Naive B cell (primary cell): ENCODE measurements around the gene HSPG2. TPM values are rescaled to one million over a fixed set of nuclear protein-coding genes. Genes with fewer than 3 reads are reported as not detected.
"Not testable (repeated sequence)": the region's sequence is repeated elsewhere in the genome, so short reads cannot be mapped to it uniquely, and the experiment has no call there.

ENCODE experiments used
- ATAC-seq, 2 donors: fragments of 150-1000 bp; cut with Tn5 transposase; 2 replicates each; pipeline ENCODE4 v1.10.0; 2021; ENCODE audit warnings: low read depth in 2 of 2, mild to moderate bottlenecking in 2 of 2, moderate library complexity in 2 of 2
- DNase-seq: peaks from one replicate; pipeline ENCODE4 v3.0.0; 2022
- H3K27ac Mint-ChIP-seq, 6 donors: one replicate each; pipeline ENCODE4 v1.8.0; 2020 to 2022; ENCODE audit warnings: mild to moderate bottlenecking in 6 of 6, mixed read lengths in 6 of 6, moderate library complexity in 5 of 6, inconsistent platforms in 2 of 6
- H3K27me3 Mint-ChIP-seq, 3 donors: one replicate each; pipeline ENCODE4 v1.8.0; 2021 to 2022; ENCODE audit warnings: mixed read lengths in 3 of 3, mild to moderate bottlenecking in 1 of 3
- H3K36me3 Mint-ChIP-seq, 2 donors: one replicate each; pipeline ENCODE4 v1.8.0; 2020 to 2022; ENCODE audit warnings: mixed read lengths in 2 of 2, inconsistent platforms in 1 of 2, mild to moderate bottlenecking in 1 of 2
- H3K4me1 Mint-ChIP-seq, 3 donors: one replicate each; pipeline ENCODE4 v1.8.0; 2020 to 2022; ENCODE audit warnings: mixed read lengths in 3 of 3, inconsistent platforms in 1 of 3, mild to moderate bottlenecking in 1 of 3, moderate library complexity in 1 of 3
- H3K4me3 Mint-ChIP-seq, 8 donors: one replicate each; pipeline ENCODE4 v1.8.0; 2020 to 2022; ENCODE audit warnings: mild to moderate bottlenecking in 8 of 8, mixed read lengths in 8 of 8, moderate library complexity in 8 of 8, inconsistent platforms in 2 of 8
- H3K9me3 Mint-ChIP-seq, 7 donors: one replicate each; pipeline ENCODE4 v1.8.0; 2020 to 2022; ENCODE audit warnings: mixed read lengths in 7 of 7, mild to moderate bottlenecking in 5 of 7, inconsistent platforms in 2 of 7, moderate library complexity in 1 of 7
- polyA plus RNA-seq, 6 donors: library from polyadenylated mRNA; unstranded; fragments of 300-500 nt; fragmentation: Illumina TruSeq; gene quantifications; one replicate each; pipeline ENCODE4 v1.2.3, GENCODE V29; 2021; ENCODE audit warnings: low read depth in 6 of 6

HSPG2 gene
- polyA plus RNA-seq, 6 donors from 2014 or later: 0.07 TPM; not detected in 5

GRCh38 chr1:21831454-21831970, 105.6 kb downstream of the HSPG2 start:
- no peaks in the 10 kb centered on the region for H3K4me1 Mint-ChIP-seq
- peaks cover 10 to 26% (median 17%) of the 10 kb centered on the region in 7 donors for H3K9me3 Mint-ChIP-seq
- H3K36me3 Mint-ChIP-seq: peaks cover 0 to 26% of the 10 kb centered on the region in 2 donors
- H3K4me3 Mint-ChIP-seq: no peak overlapping the region
- H3K27me3 Mint-ChIP-seq: no peaks in the 10 kb centered on the region
- ATAC-seq (no peak), DNase-seq (no peak)
- no peak overlapping the region for H3K27ac Mint-ChIP-seq

GRCh38 chr1:21830792-21831453, 106.2 kb downstream of the HSPG2 start:
- H3K36me3 Mint-ChIP-seq: peaks cover 0 to 26% of the 10 kb centered on the region in 2 donors
- no peak overlapping the region for H3K4me3 Mint-ChIP-seq
- no peaks in the 10 kb centered on the region for H3K4me1 Mint-ChIP-seq
- DNase-seq (no peak), ATAC-seq (no peak)
- H3K27me3 Mint-ChIP-seq: no peaks in the 10 kb centered on the region
- peaks cover 10 to 26% (median 17%) of the 10 kb centered on the region in 7 donors for H3K9me3 Mint-ChIP-seq
- H3K27ac Mint-ChIP-seq: no peak overlapping the region

GRCh38 chr1:21829294-21829693, 107.8 kb downstream of the HSPG2 start:
- no peak for ATAC-seq
- H3K4me1 Mint-ChIP-seq: no peaks in the 10 kb centered on the region
- H3K36me3 Mint-ChIP-seq: peaks cover 0 to 16% of the 10 kb centered on the region in 2 donors
- no peaks in the 10 kb centered on the region for H3K27me3 Mint-ChIP-seq
- no peak for DNase-seq
- peaks cover 5 to 16% (median 11%) of the 10 kb centered on the region in 7 donors for H3K9me3 Mint-ChIP-seq
- H3K4me3 Mint-ChIP-seq: no peak overlapping the region
- no peak overlapping the region for H3K27ac Mint-ChIP-seq

DNA sequence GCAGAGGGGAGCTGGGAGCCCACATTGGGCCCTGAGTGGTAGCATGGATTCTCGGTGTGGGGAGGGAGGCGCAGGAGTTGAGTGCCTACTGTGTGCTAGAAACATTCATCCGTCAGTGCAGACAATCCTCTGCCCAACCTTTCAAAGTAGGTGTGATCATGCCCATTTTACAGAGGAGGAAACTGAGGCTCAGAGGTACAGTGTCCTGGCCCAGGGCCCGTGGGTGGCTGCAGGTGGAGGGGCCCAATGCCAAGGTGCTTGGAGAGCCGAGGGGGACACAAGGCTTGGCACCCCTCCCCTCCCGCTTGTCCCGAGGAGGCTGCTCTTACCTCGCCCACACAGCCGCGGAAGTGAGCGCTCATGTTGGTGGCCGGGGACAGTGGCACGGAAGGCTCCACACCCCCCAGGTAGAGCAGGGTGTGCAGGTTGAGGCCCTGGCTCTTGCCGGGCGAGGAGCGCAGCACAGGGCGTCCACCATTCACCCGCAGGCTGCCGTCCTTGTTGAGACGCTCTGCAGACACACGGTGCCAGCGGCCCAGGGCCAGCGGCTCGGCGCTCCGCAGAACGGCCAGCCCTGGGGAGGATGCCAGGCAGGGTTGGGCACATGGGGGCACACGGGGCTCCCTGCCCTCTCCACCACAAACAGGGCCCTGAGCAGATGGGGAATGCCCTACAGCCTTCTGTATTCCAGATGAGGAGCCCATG, 108.5 kb downstream of the HSPG2 start:
- Mint-ChIP-seq H3K4me3 (no peak overlapping the region), H3K4me1 (no peaks in the 10 kb centered on the region), H3K27ac (no peak overlapping the region), H3K27me3 (peaks cover 0 to 4% (median 0%) of the 10 kb centered on the region in 3 donors), H3K36me3 (peaks cover 0 to 9% of the 10 kb centered on the region in 2 donors), H3K9me3 (peaks cover 4 to 9% (median 5%) of the 10 kb centered on the region in 7 donors)
- no peak for ATAC-seq
- DNase-seq: no peak

GRCh38 chr1:21828075-21828474, 109.0 kb downstream of the HSPG2 start:
- DNase-seq (no peak), ATAC-seq (no peak)
- Mint-ChIP-seq H3K27me3 (peaks cover 0 to 5% (median 0%) of the 10 kb centered on the region in 3 donors), H3K4me1 (no peaks in the 10 kb centered on the region), H3K36me3 (peaks cover 0 to 8% of the 10 kb centered on the region in 2 donors), H3K4me3 (no peak overlapping the region), H3K9me3 (peaks cover 3 to 7% (median 4%) of the 10 kb centered on the region in 7 donors), H3K27ac (no peak overlapping the region)

- Mint-ChIP-seq H3K36me3 (no peaks in the 10 kb centered on the region), H3K4me1 (no peaks in the 10 kb centered on the region), H3K9me3 (peaks cover 0 to 2% (median 0%) of the 10 kb centered on the region in 7 donors), H3K27ac (no peak overlapping the region), H3K27me3 (peaks cover 0 to 6% (median 0%) of the 10 kb centered on the region in 3 donors), H3K4me3 (no peak overlapping the region)
- ATAC-seq (no peak), DNase-seq (no peak)
Measured at GRCh38 chr1:21827141-21827679, 109.9 kb downstream of the HSPG2 start.

DNA sequence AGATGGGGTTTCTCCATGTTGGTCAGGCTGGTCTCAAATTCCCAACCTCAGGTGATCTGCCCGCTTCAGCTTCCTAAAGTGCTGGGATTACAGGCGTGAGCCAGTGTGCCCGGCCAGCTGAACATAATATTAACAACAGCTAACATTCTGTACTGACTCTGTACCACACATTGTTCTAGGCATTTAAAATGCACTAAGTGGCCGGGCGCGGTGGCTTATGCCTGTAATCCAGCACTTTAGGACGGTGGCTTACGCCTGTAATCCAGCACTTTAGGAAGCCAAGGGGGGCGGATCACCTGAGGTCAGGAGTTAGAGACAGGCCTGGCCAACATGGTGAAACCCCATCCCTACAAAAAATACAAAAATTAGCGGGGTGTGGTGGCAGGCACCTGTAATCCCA, 110.4 kb downstream of the HSPG2 start:
- H3K27me3 Mint-ChIP-seq: peaks cover 0 to 11% (median 0%) of the 10 kb centered on the region in 3 donors
- H3K27ac Mint-ChIP-seq, H3K4me3 Mint-ChIP-seq, H3K9me3 Mint-ChIP-seq, ATAC-seq, DNase-seq, H3K36me3 Mint-ChIP-seq, H3K4me1 Mint-ChIP-seq: not testable (repeated sequence)

DNA sequence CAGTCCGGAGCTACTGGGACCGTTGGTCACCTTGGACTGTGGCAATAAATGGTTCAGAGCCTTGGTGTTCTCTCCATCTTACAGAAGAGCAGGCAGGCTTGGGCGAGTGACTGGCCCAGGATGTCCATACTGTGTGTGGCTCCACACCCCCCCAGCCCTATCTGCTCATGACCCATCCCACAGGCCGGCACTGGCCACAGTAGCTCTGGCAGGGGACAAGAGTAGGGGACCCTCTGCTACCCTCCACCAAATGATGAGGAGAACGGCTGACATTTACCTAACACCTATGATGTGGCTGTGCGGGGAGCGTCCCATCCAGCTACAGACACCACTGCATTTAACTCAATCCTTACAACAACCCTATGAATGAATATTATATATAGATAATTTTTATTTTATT, 111.7 kb downstream of the HSPG2 start:
- H3K36me3 Mint-ChIP-seq: no peaks in the 10 kb centered on the region
- H3K9me3 Mint-ChIP-seq: peaks cover 0 to 3% (median 0%) of the 10 kb centered on the region in 7 donors
- DNase-seq (no peak), ATAC-seq (no peak)
- H3K27ac Mint-ChIP-seq: no peak overlapping the region
- peaks cover 0 to 12% (median 0%) of the 10 kb centered on the region in 3 donors for H3K27me3 Mint-ChIP-seq
- H3K4me1 Mint-ChIP-seq: no peaks in the 10 kb centered on the region
- no peak overlapping the region for H3K4me3 Mint-ChIP-seq

DNA sequence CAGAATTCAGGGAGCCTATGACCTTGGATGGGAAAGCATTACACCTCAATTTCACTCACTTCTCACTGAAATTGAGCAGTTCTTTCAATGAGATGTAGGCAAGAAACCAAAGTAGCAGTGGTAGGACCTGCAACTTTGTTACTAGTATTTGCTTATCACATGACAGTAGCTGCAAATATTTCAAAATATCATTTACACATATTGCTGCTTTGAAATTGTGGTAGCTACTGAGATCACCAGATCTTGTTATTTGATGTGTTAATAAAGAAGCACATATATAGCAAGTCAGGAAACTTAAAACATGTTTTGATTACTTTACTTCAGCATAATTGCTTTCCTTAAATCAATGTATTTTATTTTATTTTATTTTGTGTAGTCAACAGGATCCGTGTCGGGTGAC, 112.2 kb downstream of the HSPG2 start:
- H3K27me3 Mint-ChIP-seq: peaks cover 0 to 12% (median 0%) of the 10 kb centered on the region in 3 donors
- no peak for DNase-seq
- H3K27ac Mint-ChIP-seq: no peak overlapping the region
- H3K4me3 Mint-ChIP-seq: no peak overlapping the region
- no peaks in the 10 kb centered on the region for H3K36me3 Mint-ChIP-seq
- peaks cover 0 to 3% (median 0%) of the 10 kb centered on the region in 7 donors for H3K9me3 Mint-ChIP-seq
- no peaks in the 10 kb centered on the region for H3K4me1 Mint-ChIP-seq
- ATAC-seq: no peak

GRCh38 chr1:21823980-21824702, 113.0 kb downstream of the HSPG2 start:
- Mint-ChIP-seq H3K4me1 (no peaks in the 10 kb centered on the region), H3K36me3 (no peaks in the 10 kb centered on the region), H3K27me3 (peaks cover 0 to 12% (median 0%) of the 10 kb centered on the region in 3 donors), H3K9me3 (peaks cover 0 to 3% (median 0%) of the 10 kb centered on the region in 7 donors), H3K4me3 (peak overlapping the region in 1 of 8 donors; percentile 26), H3K27ac (no peak overlapping the region)
- DNase-seq (no peak), ATAC-seq (no peak)

- peaks cover 0 to 12% (median 0%) of the 10 kb centered on the region in 3 donors for H3K27me3 Mint-ChIP-seq
- peak in 1 of 2 donors; percentile 44 for ATAC-seq
- no peak for DNase-seq
- no peaks in the 10 kb centered on the region for H3K36me3 Mint-ChIP-seq
- H3K9me3 Mint-ChIP-seq: peaks cover 0 to 6% (median 0%) of the 10 kb centered on the region in 7 donors
- H3K27ac Mint-ChIP-seq: peak overlapping the region in 1 of 6 donors; percentile 26
- peak overlapping the region in 2 of 8 donors; percentile 26 to 31 for H3K4me3 Mint-ChIP-seq
- H3K4me1 Mint-ChIP-seq: peaks cover 0 to 3% (median 0%) of the 10 kb centered on the region in 3 donors
Measured at GRCh38 chr1:21823206-21823979, 113.7 kb downstream of the HSPG2 start.

DNA sequence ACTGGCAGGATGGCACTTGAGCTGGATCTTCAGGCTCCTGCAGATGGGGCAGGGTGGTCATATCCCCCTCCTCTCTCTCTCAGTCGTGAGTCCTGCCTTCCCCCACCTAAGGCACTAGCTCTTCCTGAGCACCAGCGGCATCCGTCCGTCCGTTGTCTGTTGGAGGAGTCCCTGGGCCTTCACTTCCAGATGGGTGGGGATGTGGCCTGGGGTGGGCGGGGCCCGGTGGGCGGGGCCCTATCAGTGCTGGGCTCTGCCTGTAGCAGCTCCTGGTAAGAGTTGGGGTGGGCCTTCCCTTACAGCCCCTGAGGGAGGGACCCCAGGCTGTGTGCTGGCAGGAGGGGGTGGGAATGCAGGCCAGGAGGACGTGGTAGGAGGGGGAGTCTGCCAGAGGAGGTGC, 114.8 kb downstream of the HSPG2 start:
- H3K4me1 Mint-ChIP-seq: peaks cover 0 to 5% (median 0%) of the 10 kb centered on the region in 3 donors
- no peak for ATAC-seq
- H3K9me3 Mint-ChIP-seq: peaks cover 0 to 6% (median 0%) of the 10 kb centered on the region in 7 donors
- H3K36me3 Mint-ChIP-seq: no peaks in the 10 kb centered on the region
- no peak overlapping the region for H3K4me3 Mint-ChIP-seq
- no peak for DNase-seq
- H3K27me3 Mint-ChIP-seq: peaks cover 0 to 12% (median 0%) of the 10 kb centered on the region in 3 donors
- H3K27ac Mint-ChIP-seq: no peak overlapping the region
